NCI-H1048 (cell line): ENCODE measurements around the gene ANXA8.
A peak's percentile ranks its signal among the peaks of the same experiment; 100 is the strongest.

Experiments used
- DNase-seq: peaks from one replicate; lab custom pipeline; 2025; lab: John Stamatoyannopoulos, UW

The ANXA8 gene

DNA sequence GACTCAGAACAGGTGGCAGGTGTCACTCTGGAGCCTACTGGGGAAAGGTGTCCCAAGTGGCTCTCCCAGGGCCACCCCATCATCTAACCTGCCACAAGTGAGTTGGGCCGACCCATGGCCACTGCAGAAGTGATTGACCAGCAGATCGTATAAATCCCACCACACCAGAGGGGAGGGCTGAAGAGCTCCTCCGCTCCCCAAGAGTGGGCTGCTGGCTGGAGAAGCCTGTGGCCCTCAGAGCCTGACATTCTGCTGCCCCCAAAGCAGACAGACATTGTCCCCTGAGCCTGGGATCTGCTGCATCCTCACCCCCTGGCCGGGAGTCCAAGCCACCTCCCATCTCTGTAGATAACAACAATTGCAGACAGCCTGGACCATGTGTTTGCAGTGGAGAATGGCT is 36.7 kb downstream of the ANXA8 start:
- no peak for DNase-seq

DNA sequence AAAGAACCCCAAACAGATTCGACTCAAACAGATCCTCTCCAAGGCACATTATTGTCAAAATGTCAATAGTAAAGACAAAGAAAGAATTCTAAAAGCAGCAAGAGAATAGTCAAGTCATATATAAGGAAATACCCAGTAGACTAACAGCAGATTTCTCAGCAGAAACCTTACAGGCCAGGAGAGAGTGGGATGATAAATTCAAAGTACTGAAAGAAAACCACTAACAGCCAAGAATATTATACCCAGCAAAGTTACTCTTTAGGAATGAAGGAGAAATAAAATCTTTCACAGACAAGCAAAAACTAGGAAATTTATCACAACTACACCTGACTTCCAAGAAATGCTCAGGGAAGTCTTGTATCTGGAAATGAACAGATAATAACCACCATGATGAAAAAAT is 38.2 kb downstream of the ANXA8 start:
- DNase-seq: no peak

DNA sequence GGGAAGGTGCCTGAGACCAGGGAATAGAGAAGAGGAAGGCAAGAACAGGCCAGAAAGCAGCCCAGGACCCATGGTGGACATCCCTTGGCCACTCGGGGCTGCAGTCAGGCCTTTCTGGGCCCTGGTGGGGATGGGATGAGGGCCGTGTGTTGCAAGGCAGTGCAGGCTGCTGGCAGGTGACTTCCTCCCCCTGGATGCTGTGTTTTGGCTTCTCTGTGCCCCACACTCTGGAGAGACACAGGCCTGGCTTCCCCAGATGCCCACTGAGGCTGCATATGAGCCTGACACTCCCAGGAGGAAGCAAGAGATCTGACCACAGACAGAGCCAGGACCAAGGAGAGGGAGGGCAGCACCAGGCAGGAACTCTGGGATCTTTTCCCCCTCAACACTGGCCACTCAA is 39.9 kb downstream of the ANXA8 start:
- DNase-seq: no peak

DNA sequence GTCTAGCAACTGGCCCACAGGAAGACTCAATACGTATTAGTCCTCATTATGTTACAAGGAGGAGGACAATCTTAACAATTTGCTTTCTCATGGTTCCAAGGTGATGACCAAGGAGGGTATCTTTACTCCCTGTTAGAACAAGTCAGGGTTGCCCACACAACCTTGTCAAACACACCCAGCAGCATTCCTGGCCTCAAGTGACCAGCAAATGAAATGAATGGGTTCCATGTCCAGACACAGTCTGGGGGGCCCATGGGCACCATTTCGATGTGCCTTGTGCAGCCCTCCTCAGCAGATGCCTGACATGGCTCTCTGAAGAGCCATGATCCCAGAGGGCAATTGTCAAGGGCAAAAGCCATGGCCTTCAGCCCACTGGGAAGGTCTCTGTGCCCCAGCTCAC is 40.8 kb downstream of the ANXA8 start:
- DNase-seq: no peak

DNA sequence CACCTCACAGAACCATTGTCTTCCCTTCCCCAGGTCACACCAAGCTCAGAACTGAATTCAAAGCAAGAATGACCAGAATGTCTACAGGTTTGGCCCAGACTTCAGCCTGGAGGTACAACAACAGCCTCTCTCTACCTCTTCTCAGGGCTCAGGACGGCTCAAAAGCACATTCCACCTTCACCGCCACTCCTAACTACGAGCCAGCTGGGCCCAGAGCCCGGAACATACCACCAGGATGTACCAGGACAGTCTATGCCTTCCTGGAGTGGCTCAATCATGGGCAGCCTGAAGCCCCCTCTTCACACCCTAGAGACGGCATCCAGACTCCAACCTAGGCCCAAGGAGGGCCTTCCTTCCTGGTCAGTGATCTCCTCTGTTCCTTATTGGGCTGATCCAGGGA is 41.6 kb downstream of the ANXA8 start:
- DNase-seq: no peak

DNA sequence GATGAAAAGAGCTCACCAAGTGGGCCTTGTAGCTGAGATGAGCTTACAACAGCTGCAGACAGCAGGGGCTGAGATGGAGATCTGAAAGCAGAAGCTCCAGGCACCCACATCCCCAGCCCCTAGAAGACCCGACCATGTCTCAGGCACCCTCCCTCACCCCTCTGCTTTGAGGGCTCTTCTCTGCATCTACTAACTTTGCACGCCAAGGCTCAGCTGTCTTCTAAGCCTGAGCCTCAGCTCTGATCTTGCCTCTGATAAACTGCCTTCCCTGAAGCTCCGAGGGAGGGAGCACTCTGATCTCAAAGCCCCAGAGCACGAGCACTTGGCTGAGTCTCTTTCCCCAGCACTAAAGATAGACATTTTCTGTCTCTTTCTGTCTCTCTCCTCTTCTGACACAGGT is 42.0 kb downstream of the ANXA8 start:
- DNase-seq: no peak

DNA sequence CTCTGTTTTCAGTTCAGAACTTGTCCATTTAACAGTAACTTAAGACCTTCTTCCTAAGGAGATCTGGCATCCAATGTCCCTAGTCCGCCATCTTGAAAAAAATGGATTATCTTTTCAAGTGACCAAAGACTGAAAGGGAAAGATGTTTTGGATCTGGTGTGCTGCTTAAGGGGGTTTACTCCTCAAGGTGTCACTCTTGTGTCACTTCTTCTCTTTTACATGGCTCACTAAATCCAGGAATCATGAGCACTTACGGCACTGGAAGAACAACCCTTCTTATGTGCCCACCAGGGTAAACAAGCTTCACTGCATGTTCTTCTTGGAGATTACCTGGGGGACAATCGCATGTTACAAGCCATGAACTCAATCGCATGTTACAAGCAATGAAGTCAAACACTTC is 43.7 kb downstream of the ANXA8 start:
- DNase-seq: no peak

DNA sequence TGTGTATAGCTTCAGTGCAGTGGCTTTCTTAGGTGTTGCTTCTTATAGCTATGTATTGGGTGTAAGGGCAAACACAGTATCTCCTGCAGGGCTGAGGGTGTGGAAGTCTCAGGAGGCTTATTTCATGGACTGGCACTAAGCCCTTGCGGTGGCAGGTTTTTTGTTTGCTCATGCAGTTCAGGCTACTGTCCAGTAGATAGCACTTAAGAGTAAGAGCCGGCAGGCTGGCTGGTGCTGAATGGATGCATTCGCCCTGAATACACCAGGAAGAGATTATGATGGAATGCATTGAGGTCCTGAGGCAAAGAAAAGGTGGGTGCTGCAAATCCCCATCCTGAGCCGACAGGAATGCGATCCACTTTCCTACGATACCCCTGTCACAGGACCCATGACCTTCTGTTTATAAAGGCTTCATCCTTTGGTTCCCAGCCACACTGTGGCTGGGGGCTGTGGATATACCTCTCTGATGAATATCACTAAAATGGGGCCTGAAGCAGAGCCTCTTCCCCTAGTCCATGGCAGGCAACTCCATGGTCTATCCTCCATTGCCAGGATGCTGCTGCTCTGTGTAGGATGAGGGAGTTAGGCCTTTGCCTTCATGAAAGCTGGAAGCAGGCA is 44.9 kb downstream of the ANXA8 start:
- DNase-seq: peak; percentile 3

DNA sequence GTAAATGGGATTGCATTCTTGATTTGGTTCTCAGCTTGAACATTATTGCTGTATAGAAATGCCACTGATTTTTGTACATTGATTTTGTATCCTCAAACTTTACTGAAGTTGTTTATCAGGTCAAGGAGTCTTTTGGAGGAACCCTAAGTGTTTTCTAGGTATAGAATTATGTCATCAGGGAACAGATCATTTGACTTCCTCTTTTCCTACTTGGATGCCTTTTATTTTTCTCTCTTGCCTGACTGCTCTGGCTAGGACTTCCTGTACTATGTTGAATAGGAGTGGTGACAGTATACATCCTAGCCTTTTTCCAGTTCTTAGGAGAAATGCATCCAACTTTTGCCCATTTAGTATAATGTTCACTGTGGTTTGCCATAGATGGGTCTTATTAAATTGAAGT is 48.8 kb downstream of the ANXA8 start:
- no peak for DNase-seq

DNA sequence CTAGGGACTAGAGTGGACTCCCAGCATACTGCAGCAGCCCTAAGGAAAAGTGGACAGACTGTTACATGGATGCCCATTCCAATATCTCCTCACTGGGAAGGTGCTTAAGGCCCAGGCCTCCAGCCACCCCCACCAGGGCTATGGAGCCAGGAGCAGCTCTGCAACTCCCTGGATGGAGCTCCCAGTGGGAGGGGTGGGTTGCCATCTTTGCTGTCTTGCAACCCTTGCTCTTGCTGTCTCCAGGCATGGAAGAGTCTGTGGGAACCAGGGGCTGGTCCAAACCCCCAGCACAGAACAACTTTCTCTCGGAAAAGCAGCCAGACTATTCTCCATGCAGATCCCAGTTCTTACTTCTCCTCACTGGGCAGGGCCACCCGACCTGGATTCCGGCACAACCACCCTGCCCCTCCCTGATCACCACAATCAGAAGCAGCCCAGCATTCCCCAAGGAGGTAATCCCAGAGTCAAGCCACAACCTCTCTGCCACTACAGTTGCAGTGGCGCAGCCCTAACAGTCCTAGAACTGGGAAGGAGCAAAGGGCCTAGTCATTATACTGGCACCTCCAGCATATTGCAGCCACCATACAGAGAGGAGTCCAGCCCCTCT is 58.0 kb downstream of the ANXA8 start:
- DNase-seq: no peak

DNA sequence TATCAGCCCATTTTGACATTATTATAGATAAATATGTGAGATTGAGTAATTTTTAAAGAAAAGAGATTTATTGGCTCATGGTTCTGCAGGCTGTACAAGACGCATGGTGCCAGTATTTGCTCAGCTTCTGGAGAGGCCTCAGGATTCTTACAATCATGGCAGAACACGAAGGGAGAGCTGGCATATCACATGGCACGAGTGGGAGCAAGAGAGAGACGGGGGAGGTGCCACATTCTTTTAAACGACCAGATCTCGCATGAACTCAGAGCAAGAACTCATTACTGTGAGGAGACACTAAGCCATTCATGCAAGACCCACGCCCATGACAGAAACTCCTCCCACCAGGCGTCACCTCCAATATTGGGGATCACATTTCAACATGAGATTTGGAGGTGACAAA is 59.7 kb downstream of the ANXA8 start:
- DNase-seq: no peak

DNA sequence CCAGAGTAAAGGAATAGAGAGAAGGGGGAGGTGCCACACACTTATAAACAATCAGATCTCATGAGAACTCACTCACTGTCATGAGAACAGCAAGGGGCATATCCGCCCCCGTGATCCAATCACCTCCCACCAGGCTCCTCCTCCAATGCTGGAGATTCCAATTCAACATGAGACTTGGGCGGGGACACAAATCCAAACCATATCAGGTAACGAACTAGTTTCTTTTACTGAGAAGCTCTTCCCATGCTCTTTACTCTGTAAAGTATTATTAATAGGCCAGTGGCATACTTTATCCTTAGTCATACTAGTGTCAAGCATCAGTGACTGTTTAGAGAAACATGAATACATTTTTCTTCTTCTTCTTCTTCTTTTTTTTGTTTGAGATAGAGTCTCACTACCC is 60.4 kb downstream of the ANXA8 start:
- DNase-seq: no peak

DNA sequence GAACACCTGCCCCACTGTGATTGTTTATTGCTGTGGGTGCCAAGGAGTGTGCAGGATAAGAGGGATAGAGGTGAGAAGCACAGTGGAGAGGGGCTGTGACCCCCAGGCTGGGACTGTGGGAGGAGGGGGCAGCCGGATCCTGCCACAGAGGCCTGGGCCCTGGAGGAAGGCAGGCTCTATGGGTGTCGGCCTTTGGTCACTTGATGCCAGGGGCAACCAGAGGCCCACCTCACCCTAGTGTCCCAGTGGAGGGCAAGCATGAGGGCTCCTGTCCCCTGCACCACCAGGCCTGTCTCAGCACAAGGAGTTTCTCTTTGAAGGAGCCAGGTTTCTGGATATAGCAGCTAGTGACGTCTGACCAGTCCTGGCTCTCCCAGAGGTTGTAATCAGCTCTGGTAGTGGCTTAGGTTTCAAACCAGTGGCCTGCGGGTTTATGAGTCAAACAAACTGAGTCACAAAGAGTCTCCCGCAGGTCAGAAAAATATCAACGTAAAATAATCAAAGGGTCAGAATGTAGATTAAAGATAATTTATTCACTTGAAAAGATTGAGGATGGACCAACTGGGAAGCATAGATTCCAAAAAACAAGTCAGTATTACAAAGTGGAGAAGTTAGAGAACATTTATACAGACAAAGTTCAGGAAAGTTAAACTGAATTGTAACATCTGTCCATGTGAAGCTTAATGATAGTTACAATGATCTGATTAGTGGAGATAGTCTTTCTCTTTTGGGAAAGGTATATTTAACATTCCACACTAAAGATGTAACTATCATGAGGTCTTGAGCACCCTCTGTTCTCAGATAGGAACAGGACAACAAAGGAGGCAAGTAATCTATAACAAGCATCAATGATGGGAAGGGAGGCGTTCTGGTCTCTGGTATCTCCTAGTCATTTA is 62.6 kb downstream of the ANXA8 start:
- DNase-seq: no peak

DNA sequence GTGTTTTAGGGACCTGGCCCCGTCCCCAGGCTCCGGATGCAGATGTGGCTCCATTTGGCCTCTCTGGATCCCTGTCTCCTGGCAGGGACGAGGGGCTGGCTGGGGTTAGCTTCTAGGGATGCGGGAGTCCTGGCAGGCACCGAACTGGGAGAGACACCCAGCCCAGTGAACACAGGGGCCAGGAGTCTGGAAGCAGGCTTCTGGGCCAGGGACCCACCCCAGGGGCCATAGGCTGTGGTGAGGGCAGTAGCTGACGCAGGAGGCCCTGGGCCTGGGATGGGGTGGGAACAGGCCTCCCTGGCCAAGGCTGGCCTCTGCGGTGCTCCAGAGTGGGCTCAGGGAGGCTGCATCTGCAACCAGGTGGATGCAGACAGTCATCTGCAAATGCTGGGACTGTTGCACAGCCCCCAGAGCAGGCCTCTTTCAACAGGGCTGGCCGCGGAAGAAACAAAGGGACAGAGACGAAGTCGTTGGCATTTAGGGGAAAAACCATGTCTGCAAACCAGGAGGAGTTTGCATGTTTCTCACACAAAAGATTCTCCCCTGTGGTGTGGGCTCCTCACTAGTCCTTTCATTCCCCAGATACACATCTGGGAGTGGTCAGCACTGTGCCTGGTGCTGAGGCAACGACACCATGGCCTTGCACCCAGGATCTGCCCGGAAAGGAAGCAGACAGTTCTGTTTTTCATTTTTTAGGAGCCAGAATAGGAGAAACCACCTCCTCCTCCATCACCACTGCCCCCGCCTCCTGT is 63.4 kb downstream of the ANXA8 start:
- DNase-seq: no peak

DNA sequence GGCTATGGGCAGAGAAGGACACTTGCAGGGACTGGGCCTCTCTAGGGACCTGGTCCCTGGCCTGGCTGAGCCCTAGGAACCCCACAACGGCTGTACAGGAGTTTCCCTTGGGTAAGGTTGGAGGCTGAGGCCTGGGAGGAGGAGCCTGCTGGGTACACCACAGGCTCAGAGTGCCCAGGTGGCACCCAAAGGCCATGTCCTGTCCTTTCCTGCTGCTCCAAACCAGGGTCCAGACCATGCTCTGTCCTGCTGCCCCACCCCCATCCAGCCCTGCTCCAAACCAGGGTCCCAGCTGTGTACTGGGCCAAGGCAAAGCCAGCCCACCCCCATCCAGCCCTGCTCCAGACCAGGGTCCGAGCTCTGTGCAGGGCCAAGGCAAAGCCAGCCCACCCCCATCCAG is 64.5 kb downstream of the ANXA8 start:
- DNase-seq: no peak

DNA sequence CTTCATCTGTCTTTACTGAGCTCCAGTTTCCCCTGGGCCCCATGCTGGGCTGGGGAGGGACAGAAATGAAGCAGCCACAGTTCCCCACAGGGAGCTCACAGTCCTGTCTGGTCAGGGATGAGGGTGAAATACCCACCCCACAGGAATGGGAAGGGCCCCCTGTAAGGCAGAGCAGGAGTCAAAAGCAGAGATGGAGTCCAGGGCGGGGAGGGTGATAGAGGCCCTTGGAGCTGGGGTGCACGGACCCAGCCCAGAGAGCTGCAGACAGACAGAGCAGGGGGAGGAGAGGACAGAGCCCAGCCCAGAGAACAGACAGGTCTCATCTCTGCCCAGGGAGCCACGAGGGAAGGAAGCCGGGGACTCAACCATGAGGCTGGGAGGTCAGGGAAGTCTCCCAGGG is 64.9 kb downstream of the ANXA8 start:
- no peak for DNase-seq

DNA sequence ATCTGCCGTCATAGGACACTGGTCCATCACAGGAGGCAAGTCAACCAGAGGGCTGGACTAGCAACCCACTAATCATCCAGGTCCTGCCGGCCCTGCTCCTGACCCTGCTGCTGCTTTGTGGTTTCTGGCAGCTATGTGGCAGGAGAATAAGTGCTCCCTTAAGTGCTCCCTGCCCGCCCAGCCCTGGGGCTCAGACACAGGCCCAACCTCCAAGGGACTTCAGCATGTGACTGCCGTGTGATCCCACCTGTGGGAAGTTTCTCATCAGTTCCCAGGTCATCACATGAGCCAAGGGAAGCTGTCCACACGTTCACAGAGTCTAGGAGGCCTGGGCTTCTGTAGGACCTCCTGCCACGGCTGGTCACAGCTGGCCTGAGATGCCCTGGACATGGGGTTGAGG is 65.6 kb downstream of the ANXA8 start:
- no peak for DNase-seq
